GM06990 (cell line): ENCODE results near the gene STEAP3.

Experiments
- DNase-seq: peaks from one replicate; pipeline ENCODE4 v3.0.0-alpha.2; 2011; ENCODE audit not compliant: insufficient read length; ENCODE audit errors: extremely low read depth
- H3K27me3 ChIP-seq: replicated peaks from 2 replicates; pipeline ENCODE4 v1.6.0; 2011; ENCODE audit warnings: low read length; ENCODE audit not compliant: control insufficient read depth, insufficient read depth
- H3K36me3 ChIP-seq: 2 replicates; pipeline ENCODE4 v1.5.1; 2011; ENCODE audit warnings: low read length; ENCODE audit not compliant: control insufficient read depth, insufficient read depth
- H3K4me3 ChIP-seq: replicated peaks from 2 replicates; pipeline ENCODE4 v1.5.1; 2011; ENCODE audit warnings: low read depth, mild to moderate bottlenecking, control low read depth, low read length
- TF ChIP-seq, protein P1 (sequence below): IDR thresholded peaks from 2 replicates; pipeline ENCODE4 v1.5.1; 2011; ENCODE audit warnings: low read length, control low read depth, mild to moderate bottlenecking, inconsistent platforms; ENCODE audit not compliant: insufficient read depth, poor library complexity, severe bottlenecking

The STEAP3 gene

GRCh38 chr2:119232666-119232993 is 9.0 kb downstream of the STEAP3 start:
- no peaks in the 10 kb centered on the region for H3K36me3 ChIP-seq
- H3K4me3 ChIP-seq, result no peak overlapping the region
- no peak for DNase-seq
- H3K27me3 ChIP-seq, result no peaks in the 10 kb centered on the region
- TF ChIP-seq, protein P1, sequence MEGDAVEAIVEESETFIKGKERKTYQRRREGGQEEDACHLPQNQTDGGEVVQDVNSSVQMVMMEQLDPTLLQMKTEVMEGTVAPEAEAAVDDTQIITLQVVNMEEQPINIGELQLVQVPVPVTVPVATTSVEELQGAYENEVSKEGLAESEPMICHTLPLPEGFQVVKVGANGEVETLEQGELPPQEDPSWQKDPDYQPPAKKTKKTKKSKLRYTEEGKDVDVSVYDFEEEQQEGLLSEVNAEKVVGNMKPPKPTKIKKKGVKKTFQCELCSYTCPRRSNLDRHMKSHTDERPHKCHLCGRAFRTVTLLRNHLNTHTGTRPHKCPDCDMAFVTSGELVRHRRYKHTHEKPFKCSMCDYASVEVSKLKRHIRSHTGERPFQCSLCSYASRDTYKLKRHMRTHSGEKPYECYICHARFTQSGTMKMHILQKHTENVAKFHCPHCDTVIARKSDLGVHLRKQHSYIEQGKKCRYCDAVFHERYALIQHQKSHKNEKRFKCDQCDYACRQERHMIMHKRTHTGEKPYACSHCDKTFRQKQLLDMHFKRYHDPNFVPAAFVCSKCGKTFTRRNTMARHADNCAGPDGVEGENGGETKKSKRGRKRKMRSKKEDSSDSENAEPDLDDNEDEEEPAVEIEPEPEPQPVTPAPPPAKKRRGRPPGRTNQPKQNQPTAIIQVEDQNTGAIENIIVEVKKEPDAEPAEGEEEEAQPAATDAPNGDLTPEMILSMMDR, result no peak

GRCh38 chr2:119233326-119234020 is 9.8 kb downstream of the STEAP3 start:
- no peaks in the 10 kb centered on the region for H3K36me3 ChIP-seq
- DNase-seq, result no peak
- H3K4me3 ChIP-seq, result no peak overlapping the region
- TF ChIP-seq, protein P1, result no peak
- no peaks in the 10 kb centered on the region for H3K27me3 ChIP-seq

DNA sequence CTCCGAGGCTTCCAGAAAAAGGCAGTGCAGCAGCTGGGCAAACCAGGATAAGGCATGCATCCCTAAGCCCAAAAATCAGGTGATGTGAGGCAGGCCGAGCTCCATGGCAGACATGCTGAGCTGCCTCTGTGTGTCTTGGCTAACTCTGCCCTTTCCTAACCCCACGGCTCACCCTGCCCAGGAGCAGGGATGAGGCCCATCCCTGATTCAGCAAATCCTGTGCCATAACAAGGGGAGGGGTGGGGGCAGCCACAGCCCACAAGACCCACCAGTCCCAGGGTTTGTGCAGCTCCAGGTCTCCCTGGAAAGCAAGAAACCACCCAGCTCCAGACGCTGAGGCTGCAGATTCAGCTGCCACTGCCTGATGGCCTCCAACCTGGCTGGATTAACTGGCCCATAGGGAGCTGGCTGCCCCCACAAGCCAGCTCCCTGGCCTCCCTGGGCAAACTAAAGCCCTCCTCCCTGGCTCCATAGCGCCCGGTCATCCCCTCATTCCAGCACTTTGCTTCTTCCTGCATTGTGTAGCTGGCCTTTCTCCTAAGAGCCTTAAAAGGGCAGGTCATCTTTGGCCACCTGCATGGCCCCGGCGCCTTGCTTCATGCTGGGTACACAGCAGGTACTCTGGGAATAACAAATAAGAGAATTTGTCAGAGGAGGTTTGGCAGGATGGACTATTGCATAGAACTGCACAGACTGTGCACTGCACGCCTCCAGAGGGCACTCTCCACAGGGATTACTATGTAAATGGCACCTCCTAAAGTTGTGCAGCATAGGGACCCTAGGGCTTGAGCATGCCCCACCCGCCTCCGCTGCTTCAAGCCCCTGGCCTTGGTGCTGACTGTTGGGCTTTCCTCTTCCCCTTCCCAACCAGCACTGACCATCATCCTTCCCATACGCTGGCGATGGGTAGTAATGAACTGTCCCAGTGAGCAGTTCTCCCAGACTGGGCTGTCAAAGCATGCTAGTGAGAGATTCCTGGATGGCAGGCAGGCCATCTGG is 10.7 kb downstream of the STEAP3 start:
- Histone ChIP-seq H3K4me3 (no peak overlapping the region), H3K36me3 (no peaks in the 10 kb centered on the region), H3K27me3 (no peaks in the 10 kb centered on the region)
- TF ChIP-seq, protein P1, result peak; percentile 49
- no peak for DNase-seq

DNA sequence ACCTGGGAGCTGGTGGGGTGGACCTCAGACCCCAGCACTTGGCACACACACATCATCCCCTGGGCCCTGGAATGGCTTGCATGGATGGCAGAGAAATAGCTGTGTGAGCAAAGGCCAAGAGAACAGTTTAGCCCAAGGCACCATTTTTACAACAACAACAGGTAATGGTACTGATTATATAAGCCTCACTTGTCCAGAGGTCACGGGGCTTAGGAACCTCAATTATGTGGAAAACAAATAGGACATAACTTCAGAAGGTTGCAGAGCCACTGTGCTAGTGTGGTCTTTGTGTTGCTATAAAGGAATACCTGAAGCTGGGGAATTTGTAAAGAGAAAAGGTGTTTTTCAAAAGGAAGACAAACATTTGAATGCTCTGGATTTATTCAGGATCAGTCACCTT is 13.2 kb downstream of the STEAP3 start:
- TF ChIP-seq, protein P1, result no peak
- no peak for DNase-seq
- Histone ChIP-seq H3K4me3 (no peak overlapping the region), H3K36me3 (no peaks in the 10 kb centered on the region), H3K27me3 (no peaks in the 10 kb centered on the region)

- no peak for DNase-seq
- Histone ChIP-seq H3K36me3 (no peaks in the 10 kb centered on the region), H3K4me3 (no peak overlapping the region), H3K27me3 (no peaks in the 10 kb centered on the region)
- TF ChIP-seq, protein P1, result no peak
Measured at GRCh38 chr2:119240311-119241204, 16.9 kb downstream of the STEAP3 start.
